ENCODE data around the gene MCUB.
"Not testable (repeated sequence)": the region's sequence is repeated elsewhere in the genome, so short reads cannot be mapped to it uniquely, and the experiment has no call there.

Gene MCUB

GRCh38 chr4:109579997-109580396 is 20.0 kb downstream of the MCUB start:
- DNase-seq: not testable (repeated sequence)

GRCh38 chr4:109588176-109588575 is 28.1 kb downstream of the MCUB start:
- DNase-seq: no peak

DNA sequence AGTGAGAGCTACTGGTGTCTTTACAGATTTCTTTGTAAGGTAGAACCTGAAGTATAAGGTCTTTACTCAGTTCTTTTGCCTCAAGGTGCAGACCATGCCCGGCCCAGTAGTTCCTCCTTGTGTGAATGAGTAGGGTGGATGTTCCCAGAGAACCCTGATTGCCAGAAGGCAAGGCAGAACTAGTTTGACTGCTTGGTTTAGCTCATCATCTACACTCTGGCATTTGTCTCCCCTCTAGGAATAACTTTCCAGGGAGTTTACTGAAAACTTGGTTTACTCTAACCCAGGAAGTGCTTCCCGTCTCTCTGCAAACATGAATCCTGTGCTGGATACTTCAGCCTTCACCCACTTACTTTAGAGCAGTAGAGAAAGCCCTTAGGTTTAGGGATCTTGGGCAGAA is 29.1 kb downstream of the MCUB start:
- no peak for DNase-seq

DNA sequence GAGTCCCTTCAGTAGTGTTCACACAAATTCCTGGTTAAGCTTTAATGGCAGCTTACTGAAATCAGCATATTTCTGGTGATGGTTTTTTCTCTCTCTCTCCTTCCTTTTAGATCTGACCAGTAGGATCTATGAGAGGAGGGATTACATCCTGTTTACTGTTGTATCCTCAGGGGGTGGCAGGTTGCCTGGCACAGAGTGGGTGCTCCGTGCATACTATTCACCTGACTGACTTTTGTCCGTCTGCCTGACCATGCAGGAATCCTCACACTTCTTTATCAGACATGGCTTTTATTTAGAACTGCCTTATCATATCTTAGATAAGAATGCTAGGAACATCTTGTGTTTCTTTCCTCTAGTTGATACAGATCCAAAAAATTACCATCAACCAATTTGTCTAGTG is 29.6 kb downstream of the MCUB start:
- no peak for DNase-seq

DNA sequence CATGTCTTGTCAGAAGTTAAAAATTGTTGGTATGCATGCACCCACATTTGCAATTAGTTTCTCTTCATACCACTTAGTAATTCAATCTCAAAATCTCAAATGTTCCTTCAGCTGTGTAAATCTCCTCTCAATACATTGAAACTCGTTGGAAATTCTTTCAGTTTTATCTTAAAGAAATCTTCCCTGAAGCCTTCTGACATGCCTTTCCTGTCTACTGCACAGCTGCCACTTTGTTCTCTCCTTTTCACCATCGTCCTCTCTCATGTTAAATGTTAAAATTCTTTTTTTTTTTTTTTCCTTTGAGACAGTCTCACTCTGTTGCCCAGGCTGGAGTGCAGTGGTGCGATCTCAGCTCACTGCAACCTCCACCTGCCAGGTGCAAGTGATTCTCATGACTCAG is 30.9 kb downstream of the MCUB start:
- no peak for DNase-seq

DNA sequence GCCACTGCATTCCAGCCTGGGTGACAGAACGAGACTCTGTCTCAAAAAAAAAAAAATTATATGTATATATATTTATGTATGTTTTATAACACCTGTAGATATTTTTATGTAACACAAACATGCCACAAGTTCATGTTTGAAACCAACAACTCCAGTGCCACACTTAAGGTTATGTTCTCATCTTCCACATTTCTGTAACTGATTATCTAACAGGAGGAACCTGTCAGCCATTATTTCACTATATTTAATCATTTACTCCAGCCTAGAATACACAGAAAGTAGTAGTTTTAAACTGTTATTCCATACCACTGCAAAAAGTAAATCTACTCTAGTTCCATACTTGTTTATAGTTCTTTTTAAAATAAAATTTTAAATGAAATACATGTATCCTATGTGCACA is 32.3 kb downstream of the MCUB start:
- no peak for DNase-seq

- DNase-seq: not testable (repeated sequence)
Measured at GRCh38 chr4:109595123-109595522, 35.1 kb downstream of the MCUB start.

GRCh38 chr4:109596420-109597085 is 36.5 kb downstream of the MCUB start:
- DNase-seq: not testable (repeated sequence)

DNA sequence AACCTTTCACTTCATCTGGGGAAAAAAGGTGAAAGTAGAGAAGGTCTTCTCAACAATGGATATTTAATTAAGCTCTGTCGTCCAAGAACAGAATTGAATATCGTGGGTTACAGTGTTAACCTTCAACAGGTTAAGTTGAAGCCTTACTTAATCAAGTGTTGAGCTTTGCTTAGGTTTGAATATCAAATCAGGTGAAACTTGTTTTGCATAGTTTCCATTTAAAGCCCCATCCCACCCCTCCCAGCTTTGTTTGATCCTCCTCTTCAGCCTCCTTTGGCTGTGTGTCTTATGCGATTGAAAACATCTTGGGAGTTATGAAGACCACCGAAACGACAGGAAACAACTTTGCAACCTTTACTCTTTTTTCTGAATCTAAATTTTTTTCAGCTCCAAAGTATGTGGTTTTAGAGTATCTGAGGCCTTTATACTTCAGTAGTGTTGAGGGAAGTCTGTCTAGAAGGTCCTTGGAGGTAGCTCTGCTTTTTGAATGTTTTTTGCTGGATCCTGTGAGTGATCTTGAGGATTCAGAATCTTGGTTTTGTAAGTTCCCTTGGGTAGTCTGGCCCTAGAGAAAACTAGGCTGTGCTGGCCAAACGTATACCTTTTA is 39.1 kb downstream of the MCUB start:
- no peak for DNase-seq

- no peak for DNase-seq
Measured at GRCh38 chr4:109600431-109600830, 40.4 kb downstream of the MCUB start.

DNA sequence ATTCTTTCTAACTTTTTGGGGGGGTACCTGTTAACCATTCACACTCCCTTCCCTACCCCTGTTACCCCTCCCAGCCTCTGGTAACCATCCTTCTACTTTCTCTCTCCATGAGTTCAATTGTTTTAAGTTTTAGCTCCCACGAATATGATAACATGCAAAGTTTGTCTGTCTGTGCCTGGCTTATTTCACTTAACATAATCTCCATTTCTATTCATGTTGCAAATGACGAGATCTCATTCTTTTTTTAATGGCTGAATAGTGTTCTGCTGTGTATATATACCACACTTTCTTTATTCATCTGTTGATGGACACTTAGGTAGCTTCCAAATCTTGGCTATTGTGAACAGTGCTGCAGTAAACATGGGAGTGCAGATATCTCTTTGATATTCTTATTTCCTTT is 41.3 kb downstream of the MCUB start:
- DNase-seq: no peak

DNA sequence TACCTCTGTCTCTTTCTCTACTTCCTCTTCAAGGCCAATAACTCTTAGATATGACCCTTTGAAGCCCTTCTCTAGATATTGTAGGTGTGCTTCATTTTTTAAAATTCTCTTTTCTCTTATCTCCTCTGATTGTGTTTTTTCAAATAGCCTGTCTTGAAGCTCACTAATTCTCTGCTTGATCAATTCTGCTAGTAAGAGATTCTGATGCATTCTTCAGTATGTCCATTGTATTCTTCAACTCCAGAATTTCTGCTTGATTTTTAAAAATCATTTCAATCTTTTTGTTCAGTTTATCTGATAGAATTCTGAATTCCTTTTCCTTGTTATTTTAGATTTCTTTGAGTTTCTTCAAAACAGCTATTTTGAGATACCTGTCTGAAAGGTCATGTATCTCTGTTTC is 47.9 kb downstream of the MCUB start:
- DNase-seq: no peak

DNA sequence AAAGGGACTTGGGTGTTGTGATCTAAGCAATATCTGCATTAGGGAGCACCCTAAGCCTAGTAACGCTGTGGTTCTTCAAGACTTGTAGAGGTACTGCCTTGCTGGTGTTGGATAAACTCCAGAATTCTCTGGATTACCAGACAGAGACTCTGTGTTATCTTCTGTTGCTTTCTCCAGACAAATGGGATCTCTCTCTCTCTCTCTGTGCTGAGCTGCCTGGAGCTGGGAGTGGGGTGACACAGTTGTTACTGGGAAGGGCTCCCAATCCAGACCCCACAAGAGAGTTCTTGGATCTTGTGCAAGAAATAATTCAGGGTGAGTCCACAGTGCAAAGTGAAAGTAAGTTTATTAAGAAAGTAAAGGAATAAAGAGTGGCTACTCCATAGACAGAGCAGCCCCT is 48.8 kb downstream of the MCUB start:
- DNase-seq: no peak

DNA sequence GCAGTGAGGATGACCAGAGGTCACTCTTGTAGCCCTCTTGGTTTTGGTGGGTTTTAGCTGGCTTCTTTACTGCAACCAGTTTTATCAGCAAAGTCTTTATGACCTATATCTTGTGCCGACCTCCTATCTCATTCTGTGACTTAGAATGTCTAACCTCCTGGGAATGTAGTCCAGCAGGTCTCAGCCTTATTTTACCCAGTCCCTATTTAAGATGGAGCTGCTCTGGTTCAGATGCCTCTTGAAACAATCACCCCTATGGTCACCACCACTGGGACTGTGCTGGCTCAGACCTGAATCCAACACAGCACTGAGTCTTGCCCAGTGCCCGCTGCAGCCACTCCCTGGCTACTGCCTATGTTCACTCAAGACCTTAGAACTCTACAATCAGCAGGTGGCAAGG is 49.4 kb downstream of the MCUB start:
- DNase-seq: no peak

DNA sequence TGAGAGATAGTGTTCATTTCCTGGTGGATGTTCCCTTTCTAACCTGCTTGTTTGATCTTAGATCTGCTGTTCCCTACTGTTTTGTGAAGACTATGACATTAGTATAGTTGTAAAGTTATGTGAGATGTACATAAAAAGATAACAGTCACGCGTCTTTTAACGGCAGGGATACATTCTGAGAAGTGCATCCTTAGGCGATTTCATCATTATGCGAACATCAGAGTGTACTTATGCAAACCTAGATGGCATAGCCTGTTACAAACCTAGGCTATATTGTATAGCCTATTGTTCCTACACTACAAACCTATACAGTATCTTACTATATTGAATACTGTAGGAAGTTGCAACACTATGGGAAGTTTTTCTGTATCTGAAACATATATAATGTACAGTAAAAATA is 50.4 kb downstream of the MCUB start:
- DNase-seq: no peak

DNA sequence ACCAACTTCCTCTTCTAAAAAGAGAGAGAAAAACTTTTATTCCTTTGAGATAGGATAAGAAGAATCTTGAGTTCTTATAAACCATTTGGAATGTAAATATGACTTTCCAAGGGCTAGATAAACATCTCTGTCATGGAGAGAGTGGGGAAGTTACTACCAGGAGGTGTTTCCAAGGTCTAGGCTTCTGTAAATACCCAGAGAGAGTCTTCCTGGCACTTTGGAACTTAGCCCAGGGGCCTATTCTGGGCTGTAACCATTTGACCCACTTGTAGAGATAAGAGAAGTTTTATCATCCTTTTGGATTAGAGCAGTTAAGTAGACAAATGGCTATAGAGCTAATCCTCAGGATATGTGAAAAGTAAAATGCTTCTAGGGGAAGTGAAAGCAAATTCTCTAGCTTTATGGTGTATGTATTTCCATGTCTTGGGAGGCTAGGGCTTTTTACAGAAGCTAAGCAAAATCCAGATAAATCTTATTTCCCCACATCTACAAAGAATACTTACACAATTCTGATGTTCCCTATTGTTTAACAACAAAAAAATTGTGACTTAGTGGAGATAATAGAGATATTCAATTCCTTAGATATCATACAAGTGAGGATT is 51.1 kb downstream of the MCUB start:
- DNase-seq: peak; percentile 54

DNA sequence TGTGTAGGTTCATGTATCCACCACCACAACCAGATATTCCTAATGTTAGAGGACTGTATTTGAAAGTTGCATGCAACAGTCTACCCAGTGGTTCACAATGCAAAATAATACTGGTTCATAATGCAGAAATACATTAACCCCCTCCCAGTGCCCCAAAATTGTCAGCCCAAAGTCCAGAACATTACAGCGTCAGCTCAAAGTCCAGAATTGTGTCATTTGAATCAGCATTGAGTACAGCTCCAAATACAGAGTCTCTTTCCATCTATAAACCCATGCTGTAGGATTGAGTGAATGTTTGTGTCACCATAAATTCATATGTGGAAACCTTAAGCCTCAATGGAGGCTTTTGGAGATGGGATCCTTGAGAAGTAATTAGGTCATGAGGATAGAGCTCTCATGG is 54.0 kb downstream of the MCUB start:
- no peak for DNase-seq

- no peak for DNase-seq
Measured at GRCh38 chr4:109614466-109614865, 54.4 kb downstream of the MCUB start.

DNA sequence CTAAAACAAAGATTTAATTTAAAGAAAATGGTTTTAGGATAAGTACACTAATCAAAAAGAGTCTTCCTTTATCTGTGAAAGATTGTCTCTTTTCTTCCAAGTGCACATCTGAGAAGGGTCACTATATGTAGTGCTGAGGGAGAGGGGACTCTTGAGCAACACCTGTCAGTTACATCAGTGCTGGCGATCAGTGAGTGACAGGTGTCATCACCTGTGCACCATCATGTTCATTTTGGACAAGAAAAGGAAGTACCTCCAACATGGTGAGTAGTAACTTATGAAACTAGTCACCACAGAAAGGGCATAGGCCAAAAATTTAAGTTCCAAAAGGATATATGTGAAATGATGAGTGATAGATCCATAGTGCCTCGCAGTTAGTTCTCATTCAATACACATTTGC is 55.7 kb downstream of the MCUB start:
- DNase-seq: no peak

DNA sequence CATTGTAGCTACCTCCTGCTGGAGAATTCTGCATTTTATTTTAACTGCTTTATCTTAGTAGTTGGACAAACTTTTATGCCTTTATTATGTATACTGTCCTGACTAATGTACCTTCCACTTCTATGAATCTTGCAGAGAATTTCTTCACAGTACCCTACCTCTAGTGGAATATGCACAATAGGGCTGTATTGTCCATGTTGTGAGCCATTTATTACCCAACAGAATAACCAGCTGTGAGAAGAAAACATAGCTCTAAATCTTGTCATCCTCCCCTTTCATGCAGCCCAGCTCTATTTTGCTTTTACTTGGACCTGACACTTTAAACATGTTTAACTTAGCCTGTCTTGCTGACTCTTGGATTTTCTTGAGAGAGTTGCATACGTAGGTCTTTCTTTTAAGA is 56.2 kb downstream of the MCUB start:
- no peak for DNase-seq

DNA sequence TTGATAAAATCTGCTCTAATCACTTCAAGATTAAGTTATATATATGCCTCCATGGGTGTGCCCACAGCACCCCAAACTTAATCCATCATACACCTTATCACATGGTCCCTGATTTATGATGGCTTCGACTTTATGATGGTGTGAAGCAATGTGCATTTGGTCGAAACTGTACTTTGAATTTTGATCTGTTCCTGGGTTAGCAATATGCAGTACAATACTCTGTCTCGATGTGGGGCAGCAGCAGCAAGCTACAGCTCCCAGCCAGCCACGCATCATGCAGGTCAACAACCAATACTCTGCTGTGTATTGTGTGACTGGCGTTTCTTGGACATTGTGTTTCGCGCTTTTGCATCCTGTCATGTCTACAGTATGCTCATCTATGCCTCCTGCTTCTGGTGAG is 62.6 kb downstream of the MCUB start:
- DNase-seq: no peak

- no peak for DNase-seq
Measured at GRCh38 chr4:109624536-109624935, 64.5 kb downstream of the MCUB start.

- DNase-seq: no peak
Measured at GRCh38 chr4:109627361-109627760, 67.3 kb downstream of the MCUB start.

DNA sequence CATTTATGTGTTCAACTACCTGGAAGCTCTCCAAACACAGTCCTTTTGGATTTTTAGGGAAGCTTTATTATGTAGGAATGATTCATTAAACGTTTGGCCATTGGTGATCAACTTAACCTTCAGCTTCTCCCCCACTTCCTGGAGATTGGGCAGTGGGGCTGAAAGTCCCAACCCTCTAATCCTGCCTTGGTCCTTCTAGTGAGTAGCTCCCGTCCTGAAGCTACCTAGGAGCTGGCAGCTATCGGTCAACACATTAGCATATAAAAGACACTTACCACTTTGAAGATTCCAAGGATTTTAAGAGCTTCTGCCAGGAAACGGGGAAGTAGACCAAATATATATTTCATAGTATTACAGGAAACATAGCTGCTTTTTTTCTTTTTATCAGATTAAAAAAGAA is 69.7 kb downstream of the MCUB start:
- DNase-seq: no peak

All from fibroblast of skin of back (primary cell).